SK-N-SH (cell line): Measurements from ENCODE around the gene DBX1. TPM values are rescaled to one million over a fixed set of nuclear protein-coding genes. Genes with fewer than 3 reads are reported as not detected.
A peak's percentile ranks its signal among the peaks of the same experiment; 100 is the strongest.

Experiments used
- CTCF ChIA-PET: fragments of 300-600, 350-600 bp; formaldehyde crosslinking; extraction: SDS; loops from one replicate; lab custom pipeline; 2021; lab: Yijun Ruan, JAX
- POLR2A ChIA-PET: fragments of 350-600 bp; sonication (Branson Sonifier 250); formaldehyde crosslinking; extraction: SDS; loops from one replicate; lab custom pipeline; 2020; ENCODE audit warnings: antibody characterized with exemption, inconsistent platforms; lab: Yijun Ruan, JAX
- DNase-seq: peaks from one replicate; pipeline ENCODE4 v3.0.0; 2012
- H2AFZ ChIP-seq: fragments of 200-600 bp; sonication (generic); 2 replicates; pipeline ENCODE4 v1.8.1; 2016; ENCODE audit warnings: antibody characterized with exemption, mild to moderate bottlenecking, low read depth
- H3F3A ChIP-seq: fragments of 200-600 bp; sonication (generic); replicated peaks from 2 replicates; pipeline ENCODE3; 2016; ENCODE audit warnings: antibody characterized with exemption, mild to moderate bottlenecking; ENCODE audit not compliant: insufficient read depth
- H3K27ac ChIP-seq, 2 experiments: fragments of 200-500 bp in 1 of 2; fragments of 200-600 bp in 1 of 2; sonication (Bioruptor generic) in 1 of 2; sonication (generic), shearing (Covaris generic) in 1 of 2; 2 replicates each; pipeline versions ENCODE4 v1.5.1 to v1.6.1; 2014 to 2016; ENCODE audit warnings: low read depth in 2 of 2, inconsistent platforms in 1 of 2, low read length in 1 of 2, mild to moderate bottlenecking in 1 of 2, mixed read lengths in 1 of 2
- H3K27me3 ChIP-seq: fragments of 200-600 bp; sonication (generic), shearing (Covaris generic); 2 replicates; pipeline ENCODE4 v1.6.1; 2016; ENCODE audit warnings: mixed run types; ENCODE audit not compliant: insufficient read depth
- H3K36me3 ChIP-seq, 2 experiments: fragments of 200-500 bp in 1 of 2; fragments of 200-600 bp in 1 of 2; sonication (Bioruptor generic) in 1 of 2; sonication (generic) in 1 of 2; replicated peaks in 1 of 2; 2 replicates each; pipeline versions ENCODE3 to v1.5.1; 2014 to 2016; ENCODE audit warnings: low read length in 1 of 2, mild to moderate bottlenecking in 1 of 2; ENCODE audit not compliant: insufficient read depth in 2 of 2, control insufficient read depth in 1 of 2
- H3K4me1 ChIP-seq, 2 experiments: fragments of 200-500 bp in 1 of 2; fragments of 200-600 bp in 1 of 2; sonication (Bioruptor generic) in 1 of 2; sonication (generic), shearing (Covaris generic) in 1 of 2; 2 replicates each; pipeline versions ENCODE4 v1.5.1 to v1.6.1; 2014 to 2016; ENCODE audit warnings: low read depth in 1 of 2, low read length in 1 of 2, mixed run types in 1 of 2; ENCODE audit not compliant: insufficient read depth in 2 of 2, control insufficient read depth in 1 of 2
- H3K4me2 ChIP-seq: fragments of 200-600 bp; sonication (generic), shearing (Covaris generic); 2 replicates; pipeline ENCODE4 v1.6.1; 2017; ENCODE audit warnings: mixed run types
- H3K4me3 ChIP-seq, 2 experiments: fragments of 200-500 bp in 1 of 2; fragments of 200-600 bp in 1 of 2; sonication (Bioruptor generic) in 1 of 2; sonication (generic), shearing (Covaris generic) in 1 of 2; 2 replicates each; pipeline versions ENCODE4 v1.5.1 to v1.8.1; 2014 to 2016; ENCODE audit warnings: low read depth in 2 of 2, inconsistent platforms in 1 of 2, low read length in 1 of 2, mild to moderate bottlenecking in 1 of 2, mixed read lengths in 1 of 2, moderate library complexity in 1 of 2
- H3K79me2 ChIP-seq: fragments of 200-600 bp; sonication (generic); 2 replicates; pipeline ENCODE4 v1.8.1; 2017; ENCODE audit warnings: mild to moderate bottlenecking; ENCODE audit not compliant: insufficient read depth
- H3K9ac ChIP-seq: fragments of 200-600 bp; sonication (generic); 2 replicates; pipeline ENCODE4 v1.6.1; 2017; ENCODE audit warnings: mixed run types
- H3K9me2 ChIP-seq: fragments of 200-600 bp; sonication (generic); 2 replicates; pipeline ENCODE4 v1.6.1; 2017; ENCODE audit warnings: mixed run types
- H3K9me3 ChIP-seq: fragments of 200-600 bp; sonication (generic); 2 replicates; pipeline ENCODE4 v1.6.1; 2017; ENCODE audit warnings: mixed run types, mild to moderate bottlenecking, moderate library complexity
- H4K20me1 ChIP-seq: fragments of 200-600 bp; sonication (generic); 2 replicates; pipeline ENCODE4 v1.6.1; 2017; ENCODE audit warnings: mild to moderate bottlenecking, mixed run types; ENCODE audit not compliant: insufficient read depth
- CTCF ChIP-seq: fragments of 200-600 bp; sonication (generic); IDR thresholded peaks from 2 replicates; pipeline ENCODE4 v1.6.1; 2017; ENCODE audit warnings: antibody characterized with exemption, mild to moderate bottlenecking, moderate library complexity
- EZH2phosphoT487 ChIP-seq: fragments of 200-600 bp; sonication (generic); IDR thresholded peaks from 2 replicates; pipeline ENCODE4 v1.6.1; 2017; ENCODE audit warnings: low read depth, mixed run types, mild to moderate bottlenecking, antibody characterized with exemption, moderate library complexity, borderline replicate concordance
- FOSL2 ChIP-seq: IDR thresholded peaks from 2 replicates; pipeline ENCODE4 v1.4.0; 2012; ENCODE audit warnings: low read depth, mild to moderate bottlenecking, moderate library complexity, borderline replicate concordance
- JUND ChIP-seq: IDR thresholded peaks from 2 replicates; pipeline ENCODE4 v1.4.0; 2012
- MXI1 ChIP-seq: IDR thresholded peaks from 2 replicates; pipeline ENCODE4 v1.6.1; 2012; ENCODE audit warnings: mild to moderate bottlenecking, low read depth, low read length, improper control_type of control experiment
- PBX3 ChIP-seq: IDR thresholded peaks from 2 replicates; pipeline ENCODE4; 2012
- RFX5 ChIP-seq: IDR thresholded peaks from 2 replicates; pipeline ENCODE4 v1.6.1; 2012; ENCODE audit warnings: mild to moderate bottlenecking, improper control_type of control experiment, low read length
- TAF1 ChIP-seq: IDR thresholded peaks from 2 replicates; pipeline ENCODE4 v1.6.1; 2012; ENCODE audit warnings: low read depth, mild to moderate bottlenecking, low read length, moderate library complexity, borderline replicate concordance
- TEAD4 ChIP-seq: IDR thresholded peaks from 2 replicates; pipeline ENCODE4 v1.4.0; 2012; ENCODE audit warnings: mild to moderate bottlenecking, borderline replicate concordance; ENCODE audit not compliant: insufficient read depth
- USF2 ChIP-seq: fragments of 150-350 bp; IDR thresholded peaks from 2 replicates; pipeline ENCODE4 v1.6.1; 2017; ENCODE audit warnings: antibody characterized with exemption, low read length, low read depth, borderline replicate concordance
- YY1 ChIP-seq: IDR thresholded peaks from 2 replicates; pipeline ENCODE4 v1.4.0; 2012; ENCODE audit warnings: low read depth, mild to moderate bottlenecking
- WGBS: methylation state at CpG from one replicate; pipeline ENCODE4 v1.1.6; 2017; ENCODE audit warnings: low lambda C conversion rate; 5-methylcytosine and 5-hydroxymethylcytosine counted together
- polyA plus RNA-seq, 3 experiments: library from polyadenylated mRNA; depleted of rRNA; stranded (reverse); fragments of >200 nt; gene quantifications; 2 replicates each; pipeline ENCODE4 v1.2.3, GENCODE V29; 2012

Gene DBX1
- polyA plus RNA-seq, 1 of the 3 experiments (the other 2 are of a cell fraction): not detected

- peaks cover 9% of the 10 kb centered on the region for H3F3A ChIP-seq
- ChIA-PET CTCF (interaction anchor here (0.5 to 2.3 kb wide), 7 partner anchors 9 to 198 kb away, joined by 3 to 13 read pairs (median 4); no protein-coding TSS in a partner anchor), POLR2A (no interaction called here)
- no peak overlapping the region for H3K27ac ChIP-seq
- no peak overlapping the region for H3K9ac ChIP-seq
- H4K20me1 ChIP-seq: no peaks in the 10 kb centered on the region
- 85% methylated on average over 17 of the region's 19 CpGs for WGBS
- H2AFZ ChIP-seq: no peak overlapping the region
- TF ChIP-seq PBX3 (no peak), JUND (no peak), MXI1 (no peak), YY1 (no peak), RFX5 (no peak), CTCF (no peak), TEAD4 (no peak), USF2 (no peak), TAF1 (no peak), EZH2phosphoT487 (no peak)
- no peak overlapping the region for H3K4me2 ChIP-seq
- no peak for DNase-seq
- H3K9me3 ChIP-seq: no peaks in the 10 kb centered on the region
- H3K9me2 ChIP-seq: no peaks in the 10 kb centered on the region
- no peak overlapping the region for H3K4me3 ChIP-seq
- peaks cover 18% of the 10 kb centered on the region; the same call in 1 of the 2 replicates for H3K27me3 ChIP-seq
- H3K79me2 ChIP-seq: no peaks in the 10 kb centered on the region
- no peaks in the 10 kb centered on the region; a peak in 1 of 4 replicates for H3K4me1 ChIP-seq
- no peaks in the 10 kb centered on the region for H3K36me3 ChIP-seq
Measured at GRCh38 chr11:20155683-20156279, 4.5 kb downstream of the DBX1 start.

GRCh38 chr11:20154381-20154780, 5.9 kb downstream of the DBX1 start:
- no peak for TF ChIP-seq TEAD4
- peak; percentile 22; the same call in 1 of the 2 replicates for TF ChIP-seq JUND
- peak; percentile 39 for TF ChIP-seq FOSL2
- Histone ChIP-seq H3K79me2 (no peaks in the 10 kb centered on the region), H3K27me3 (peaks cover 6% of the 10 kb centered on the region; the same call in 1 of the 2 replicates), H3K36me3 (no peaks in the 10 kb centered on the region), H3F3A (peaks cover 9% of the 10 kb centered on the region), H3K9me2 (no peaks in the 10 kb centered on the region), H3K9ac (no peak overlapping the region), H3K4me1 (no peaks in the 10 kb centered on the region), H4K20me1 (no peaks in the 10 kb centered on the region), H3K27ac (peak overlapping the region in 1 of 2 experiments; percentile 17; a peak in 1 of 4 replicates), H3K4me3 (no peak overlapping the region), H2AFZ (no peak overlapping the region), H3K4me2 (no peak overlapping the region), H3K9me3 (no peaks in the 10 kb centered on the region)
- ChIA-PET POLR2A (no interaction called here), CTCF (interaction anchor here (0.8 to 2.3 kb wide), 6 partner anchors 21 to 200 kb away, joined by 3 to 13 read pairs (median 3); no protein-coding TSS in a partner anchor)
- DNase-seq: no peak
- 100% methylated on average over 1 of the region's 1 CpG for WGBS
